ENCODE results near the gene GRWD1.

DNA sequence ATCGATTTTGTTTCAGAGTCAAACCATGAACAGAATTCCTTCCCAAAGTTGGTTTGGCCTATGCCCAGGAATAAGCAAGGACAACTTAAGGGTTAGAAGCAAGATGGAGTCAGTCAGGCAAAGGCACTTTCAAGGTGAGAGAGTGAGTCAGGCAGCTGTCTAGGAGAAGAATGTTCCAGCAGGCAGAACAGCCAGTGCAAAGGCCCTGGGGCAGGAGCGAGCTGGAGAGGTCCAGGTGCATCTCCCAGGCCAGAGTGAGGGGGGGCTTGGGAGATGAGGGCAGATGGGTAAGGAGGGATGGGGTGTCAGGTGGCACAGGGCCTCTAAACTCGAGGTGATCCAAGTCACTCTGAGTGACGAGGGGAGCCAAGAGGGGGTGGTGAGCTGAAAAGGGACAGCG, 9.2 kb upstream of the GRWD1 start:
- no peak for TF ChIP-seq L3MBTL2 (conservative IDR thresholded peaks at IDR 0.05)
- TF ChIP-seq SUZ12 (IDR thresholded peaks at IDR 0.05) = no peak
- no peak for TF ChIP-seq CTBP1 (IDR thresholded peaks at IDR 0.05; ENCODE audit: borderline replicate concordance)
- TF ChIP-seq ZNF384 (IDR thresholded peaks at IDR 0.05) = no peak
- TF ChIP-seq, protein P1, sequence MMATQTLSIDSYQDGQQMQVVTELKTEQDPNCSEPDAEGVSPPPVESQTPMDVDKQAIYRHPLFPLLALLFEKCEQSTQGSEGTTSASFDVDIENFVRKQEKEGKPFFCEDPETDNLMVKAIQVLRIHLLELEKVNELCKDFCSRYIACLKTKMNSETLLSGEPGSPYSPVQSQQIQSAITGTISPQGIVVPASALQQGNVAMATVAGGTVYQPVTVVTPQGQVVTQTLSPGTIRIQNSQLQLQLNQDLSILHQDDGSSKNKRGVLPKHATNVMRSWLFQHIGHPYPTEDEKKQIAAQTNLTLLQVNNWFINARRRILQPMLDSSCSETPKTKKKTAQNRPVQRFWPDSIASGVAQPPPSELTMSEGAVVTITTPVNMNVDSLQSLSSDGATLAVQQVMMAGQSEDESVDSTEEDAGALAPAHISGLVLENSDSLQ (IDR thresholded peaks at IDR 0.05) = no peak
- no peak for TF ChIP-seq NFRKB (IDR thresholded peaks at IDR 0.05)

Measured in HEK293T (cell line).